ENCODE results near the gene MRTO4. TPM values are rescaled to one million over a fixed set of nuclear protein-coding genes. Genes with fewer than 3 reads are reported as not detected.

The MRTO4 gene
- total RNA-seq, 1 experiment from 2014 or later, result 54.6 TPM

DNA sequence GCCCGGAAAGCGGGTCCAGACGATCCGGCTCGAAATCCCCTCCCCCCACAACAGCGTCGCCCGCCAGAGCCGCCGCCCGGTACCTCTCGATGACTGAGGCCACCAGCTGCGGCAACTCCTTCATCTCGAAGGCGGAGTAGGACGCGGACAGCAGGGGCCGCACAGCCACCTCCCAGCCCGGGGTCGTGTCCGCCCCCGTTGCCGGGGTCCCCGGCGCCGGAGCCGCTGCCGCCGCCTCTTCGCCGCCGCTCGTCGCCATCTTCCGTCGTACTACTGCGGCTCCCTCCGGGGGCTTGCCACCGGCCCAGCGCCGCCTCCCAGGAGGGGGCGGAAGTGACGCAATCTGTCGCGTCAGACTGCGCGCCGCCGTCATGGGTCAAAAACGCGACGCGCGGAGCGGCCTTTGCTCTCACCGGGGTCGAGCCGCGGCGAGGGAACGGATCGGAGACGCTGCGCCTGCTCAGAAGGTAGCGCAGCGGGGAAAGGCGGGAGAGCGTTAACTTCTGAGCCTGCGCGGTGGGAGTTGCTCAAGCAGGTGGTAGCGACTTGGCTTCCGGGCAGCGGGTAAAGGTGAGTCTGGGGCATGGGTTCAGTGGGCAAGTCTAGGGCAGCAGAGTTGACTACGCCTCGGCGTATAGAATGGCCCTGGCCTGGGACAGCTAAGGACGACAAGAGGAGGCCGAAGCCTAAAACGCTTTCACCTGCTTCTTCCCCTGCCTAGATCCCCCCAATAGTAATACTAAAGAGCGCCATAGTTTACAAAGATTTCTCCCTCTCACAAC lies 41.4 kb upstream of the MRTO4 start, which contains the start of gene UBR4 (continued):
- TF ChIP-seq, protein P1, sequence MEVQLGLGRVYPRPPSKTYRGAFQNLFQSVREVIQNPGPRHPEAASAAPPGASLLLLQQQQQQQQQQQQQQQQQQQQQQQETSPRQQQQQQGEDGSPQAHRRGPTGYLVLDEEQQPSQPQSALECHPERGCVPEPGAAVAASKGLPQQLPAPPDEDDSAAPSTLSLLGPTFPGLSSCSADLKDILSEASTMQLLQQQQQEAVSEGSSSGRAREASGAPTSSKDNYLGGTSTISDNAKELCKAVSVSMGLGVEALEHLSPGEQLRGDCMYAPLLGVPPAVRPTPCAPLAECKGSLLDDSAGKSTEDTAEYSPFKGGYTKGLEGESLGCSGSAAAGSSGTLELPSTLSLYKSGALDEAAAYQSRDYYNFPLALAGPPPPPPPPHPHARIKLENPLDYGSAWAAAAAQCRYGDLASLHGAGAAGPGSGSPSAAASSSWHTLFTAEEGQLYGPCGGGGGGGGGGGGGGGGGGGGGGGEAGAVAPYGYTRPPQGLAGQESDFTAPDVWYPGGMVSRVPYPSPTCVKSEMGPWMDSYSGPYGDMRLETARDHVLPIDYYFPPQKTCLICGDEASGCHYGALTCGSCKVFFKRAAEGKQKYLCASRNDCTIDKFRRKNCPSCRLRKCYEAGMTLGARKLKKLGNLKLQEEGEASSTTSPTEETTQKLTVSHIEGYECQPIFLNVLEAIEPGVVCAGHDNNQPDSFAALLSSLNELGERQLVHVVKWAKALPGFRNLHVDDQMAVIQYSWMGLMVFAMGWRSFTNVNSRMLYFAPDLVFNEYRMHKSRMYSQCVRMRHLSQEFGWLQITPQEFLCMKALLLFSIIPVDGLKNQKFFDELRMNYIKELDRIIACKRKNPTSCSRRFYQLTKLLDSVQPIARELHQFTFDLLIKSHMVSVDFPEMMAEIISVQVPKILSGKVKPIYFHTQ (CRISPR knock-in tag; IDR thresholded peaks at IDR 0.05), result no peak
- TF ChIP-seq HMGXB4 (CRISPR knock-in tag; IDR thresholded peaks at IDR 0.05), result peak; percentile 86
- TF ChIP-seq, protein P2, sequence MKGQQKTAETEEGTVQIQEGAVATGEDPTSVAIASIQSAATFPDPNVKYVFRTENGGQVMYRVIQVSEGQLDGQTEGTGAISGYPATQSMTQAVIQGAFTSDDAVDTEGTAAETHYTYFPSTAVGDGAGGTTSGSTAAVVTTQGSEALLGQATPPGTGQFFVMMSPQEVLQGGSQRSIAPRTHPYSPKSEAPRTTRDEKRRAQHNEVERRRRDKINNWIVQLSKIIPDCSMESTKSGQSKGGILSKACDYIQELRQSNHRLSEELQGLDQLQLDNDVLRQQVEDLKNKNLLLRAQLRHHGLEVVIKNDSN (CRISPR knock-in tag; IDR thresholded peaks at IDR 0.05), result no peak
- TF ChIP-seq IRF2 (CRISPR knock-in tag; IDR thresholded peaks at IDR 0.05; ENCODE audit: borderline replicate concordance, low read depth), result no peak
- peak; percentile 68; the same call in 1 of the 2 replicates for TF ChIP-seq FOXP4 (CRISPR knock-in tag; IDR thresholded peaks at IDR 0.05)
- TF ChIP-seq IRF1 (CRISPR knock-in tag; IDR thresholded peaks at IDR 0.05), result no peak
- TF ChIP-seq ATF1 (CRISPR knock-in tag; IDR thresholded peaks at IDR 0.05), result peak; percentile 87; the same call in 1 of the 2 replicates
- no peak for TF ChIP-seq ZNF121 (CRISPR knock-in tag; IDR thresholded peaks at IDR 0.05)
- TF ChIP-seq, protein P3, sequence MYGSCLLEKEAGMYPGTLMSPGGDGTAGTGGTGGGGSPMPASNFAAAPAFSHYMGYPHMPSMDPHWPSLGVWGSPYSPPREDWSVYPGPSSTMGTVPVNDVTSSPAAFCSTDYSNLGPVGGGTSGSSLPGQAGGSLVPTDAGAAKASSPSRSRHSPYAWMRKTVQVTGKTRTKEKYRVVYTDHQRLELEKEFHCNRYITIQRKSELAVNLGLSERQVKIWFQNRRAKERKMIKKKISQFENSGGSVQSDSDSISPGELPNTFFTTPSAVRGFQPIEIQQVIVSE (CRISPR knock-in tag; IDR thresholded peaks at IDR 0.05; ENCODE audit: borderline replicate concordance), result no peak
- no peak for TF ChIP-seq RORB (CRISPR knock-in tag; IDR thresholded peaks at IDR 0.05)
- peak; percentile 36; the same call in 1 of the 2 replicates for TF ChIP-seq ATF6 (CRISPR knock-in tag; IDR thresholded peaks at IDR 0.05)
- TF ChIP-seq, protein P4, sequence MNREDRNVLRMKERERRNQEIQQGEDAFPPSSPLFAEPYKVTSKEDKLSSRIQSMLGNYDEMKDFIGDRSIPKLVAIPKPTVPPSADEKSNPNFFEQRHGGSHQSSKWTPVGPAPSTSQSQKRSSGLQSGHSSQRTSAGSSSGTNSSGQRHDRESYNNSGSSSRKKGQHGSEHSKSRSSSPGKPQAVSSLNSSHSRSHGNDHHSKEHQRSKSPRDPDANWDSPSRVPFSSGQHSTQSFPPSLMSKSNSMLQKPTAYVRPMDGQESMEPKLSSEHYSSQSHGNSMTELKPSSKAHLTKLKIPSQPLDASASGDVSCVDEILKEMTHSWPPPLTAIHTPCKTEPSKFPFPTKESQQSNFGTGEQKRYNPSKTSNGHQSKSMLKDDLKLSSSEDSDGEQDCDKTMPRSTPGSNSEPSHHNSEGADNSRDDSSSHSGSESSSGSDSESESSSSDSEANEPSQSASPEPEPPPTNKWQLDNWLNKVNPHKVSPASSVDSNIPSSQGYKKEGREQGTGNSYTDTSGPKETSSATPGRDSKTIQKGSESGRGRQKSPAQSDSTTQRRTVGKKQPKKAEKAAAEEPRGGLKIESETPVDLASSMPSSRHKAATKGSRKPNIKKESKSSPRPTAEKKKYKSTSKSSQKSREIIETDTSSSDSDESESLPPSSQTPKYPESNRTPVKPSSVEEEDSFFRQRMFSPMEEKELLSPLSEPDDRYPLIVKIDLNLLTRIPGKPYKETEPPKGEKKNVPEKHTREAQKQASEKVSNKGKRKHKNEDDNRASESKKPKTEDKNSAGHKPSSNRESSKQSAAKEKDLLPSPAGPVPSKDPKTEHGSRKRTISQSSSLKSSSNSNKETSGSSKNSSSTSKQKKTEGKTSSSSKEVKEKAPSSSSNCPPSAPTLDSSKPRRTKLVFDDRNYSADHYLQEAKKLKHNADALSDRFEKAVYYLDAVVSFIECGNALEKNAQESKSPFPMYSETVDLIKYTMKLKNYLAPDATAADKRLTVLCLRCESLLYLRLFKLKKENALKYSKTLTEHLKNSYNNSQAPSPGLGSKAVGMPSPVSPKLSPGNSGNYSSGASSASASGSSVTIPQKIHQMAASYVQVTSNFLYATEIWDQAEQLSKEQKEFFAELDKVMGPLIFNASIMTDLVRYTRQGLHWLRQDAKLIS (CRISPR knock-in tag; IDR thresholded peaks at IDR 0.05; ENCODE audit: borderline replicate concordance), result no peak
- TF ChIP-seq, protein P5, sequence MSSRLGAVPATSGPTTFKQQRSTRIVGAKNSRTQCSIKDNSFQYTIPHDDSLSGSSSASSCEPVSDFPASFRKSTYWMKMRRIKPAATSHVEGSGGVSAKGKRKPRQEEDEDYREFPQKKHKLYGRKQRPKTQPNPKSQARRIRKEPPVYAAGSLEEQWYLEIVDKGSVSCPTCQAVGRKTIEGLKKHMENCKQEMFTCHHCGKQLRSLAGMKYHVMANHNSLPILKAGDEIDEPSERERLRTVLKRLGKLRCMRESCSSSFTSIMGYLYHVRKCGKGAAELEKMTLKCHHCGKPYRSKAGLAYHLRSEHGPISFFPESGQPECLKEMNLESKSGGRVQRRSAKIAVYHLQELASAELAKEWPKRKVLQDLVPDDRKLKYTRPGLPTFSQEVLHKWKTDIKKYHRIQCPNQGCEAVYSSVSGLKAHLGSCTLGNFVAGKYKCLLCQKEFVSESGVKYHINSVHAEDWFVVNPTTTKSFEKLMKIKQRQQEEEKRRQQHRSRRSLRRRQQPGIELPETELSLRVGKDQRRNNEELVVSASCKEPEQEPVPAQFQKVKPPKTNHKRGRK (CRISPR knock-in tag; IDR thresholded peaks at IDR 0.05; ENCODE audit: borderline replicate concordance), result no peak
- no peak for TF ChIP-seq PREB (CRISPR knock-in tag; IDR thresholded peaks at IDR 0.05; ENCODE audit: borderline replicate concordance)
- no peak for TF ChIP-seq E2F4 (CRISPR knock-in tag; IDR thresholded peaks at IDR 0.05; ENCODE audit: borderline replicate concordance, low read depth)
- TF ChIP-seq FOXJ3 (CRISPR knock-in tag; IDR thresholded peaks at IDR 0.05; ENCODE audit: borderline replicate concordance), result no peak
